H9 (cell line): ENCODE data around the gene PFKL. TPM values are rescaled to one million over a fixed set of nuclear protein-coding genes. Genes with fewer than 3 reads are reported as not detected.

Experiments used
- DNase-seq: peaks from one replicate; pipeline ENCODE4 v3.0.0-alpha.2; 2017
- H2AFZ ChIP-seq: one replicate; pipeline ENCODE4 v1.6.1; 2013; ENCODE audit warnings: mild to moderate bottlenecking, low read length, control low read depth, moderate library complexity
- H2AK5ac ChIP-seq: 2 replicates; pipeline ENCODE4 v1.6.1; 2013; ENCODE audit warnings: low read length, control low read depth, mixed read lengths; ENCODE audit not compliant: insufficient read length
- H2BK120ac ChIP-seq: one replicate; pipeline ENCODE4 v1.6.1; 2013; ENCODE audit warnings: low read depth, mild to moderate bottlenecking, low read length, control low read depth, inconsistent platforms; ENCODE audit not compliant: poor library complexity, severe bottlenecking
- H2BK12ac ChIP-seq: 2 replicates; pipeline ENCODE4 v1.6.1; 2013; ENCODE audit warnings: low read length, control low read depth, mixed read lengths, low read depth; ENCODE audit not compliant: insufficient read length
- H2BK15ac ChIP-seq: 2 replicates; pipeline ENCODE4 v1.6.1; 2013; ENCODE audit warnings: low read depth, low read length, control low read depth
- H2BK20ac ChIP-seq: one replicate; pipeline ENCODE4 v1.6.1; 2013; ENCODE audit warnings: low read depth, mild to moderate bottlenecking, low read length, control low read depth, inconsistent platforms; ENCODE audit not compliant: poor library complexity, severe bottlenecking
- H2BK5ac ChIP-seq: 2 replicates; pipeline ENCODE4 v1.6.1; 2013; ENCODE audit warnings: low read length, control low read depth, mixed read lengths; ENCODE audit not compliant: insufficient read length
- H3K14ac ChIP-seq: 2 replicates; pipeline ENCODE4 v1.6.1; 2013; ENCODE audit warnings: low read length, control low read depth; ENCODE audit not compliant: insufficient read depth
- H3K18ac ChIP-seq: 2 replicates; pipeline ENCODE4 v1.6.1; 2013; ENCODE audit warnings: low read depth, mild to moderate bottlenecking, mixed read lengths, low read length, control low read depth; ENCODE audit not compliant: insufficient read length
- H3K23ac ChIP-seq: 2 replicates; pipeline ENCODE4 v1.6.1; 2013; ENCODE audit warnings: low read length, control low read depth, mixed read lengths, low read depth; ENCODE audit not compliant: insufficient read length
- H3K23me2 ChIP-seq: 2 replicates; pipeline ENCODE4 v1.6.1; 2013; ENCODE audit warnings: low read depth, mild to moderate bottlenecking, mixed read lengths, low read length, control low read depth; ENCODE audit not compliant: insufficient read length, poor library complexity, severe bottlenecking
- H3K27ac ChIP-seq: 2 replicates; pipeline ENCODE4 v1.5.1; 2013; ENCODE audit warnings: low read length, control low read depth, mixed read lengths, low read depth; ENCODE audit not compliant: insufficient read length
- H3K27me3 ChIP-seq: 2 replicates; pipeline ENCODE4 v1.6.1; 2013; ENCODE audit warnings: low read length, control low read depth, inconsistent platforms; ENCODE audit not compliant: insufficient read depth
- H3K4ac ChIP-seq: 2 replicates; pipeline ENCODE4 v1.6.1; 2013; ENCODE audit warnings: low read depth, mild to moderate bottlenecking, control low read depth, inconsistent platforms, low read length, moderate library complexity
- H3K4me1 ChIP-seq: 2 replicates; pipeline ENCODE4 v1.6.1; 2013; ENCODE audit warnings: low read length, control low read depth, inconsistent platforms; ENCODE audit not compliant: insufficient read depth
- H3K4me2 ChIP-seq: 2 replicates; pipeline ENCODE4 v1.6.1; 2013; ENCODE audit warnings: low read length, control low read depth, mixed read lengths; ENCODE audit not compliant: insufficient read length, insufficient read depth
- H3K56ac ChIP-seq: 2 replicates; pipeline ENCODE4 v1.6.1; 2013; ENCODE audit warnings: low read depth, mild to moderate bottlenecking, mixed read lengths, low read length, control low read depth; ENCODE audit not compliant: insufficient read length
- H3K79me1 ChIP-seq: 2 replicates; pipeline ENCODE4 v1.6.1; 2013; ENCODE audit warnings: low read depth, mild to moderate bottlenecking, moderate library complexity, low read length, control low read depth, inconsistent platforms; ENCODE audit not compliant: insufficient read depth, poor library complexity, severe bottlenecking
- H3K79me2 ChIP-seq: 2 replicates; pipeline ENCODE4 v1.6.1; 2013; ENCODE audit warnings: low read length, control low read depth, inconsistent platforms; ENCODE audit not compliant: insufficient read depth
- H3K9ac ChIP-seq: 2 replicates; pipeline ENCODE4 v1.6.1; 2013; ENCODE audit warnings: low read length, control low read depth, mixed read lengths; ENCODE audit not compliant: insufficient read length; ENCODE audit errors: extremely low read depth
- H3K9me3 ChIP-seq: one replicate; pipeline ENCODE4 v1.6.1; 2013; ENCODE audit warnings: low read depth, low read length, inconsistent platforms; ENCODE audit not compliant: control insufficient read depth
- H3T11ph ChIP-seq: one replicate; pipeline ENCODE4 v1.6.1; 2013; ENCODE audit warnings: mild to moderate bottlenecking, low read length, control low read depth, inconsistent platforms
- H4K20me1 ChIP-seq: one replicate; pipeline ENCODE4 v1.6.1; 2013; ENCODE audit not compliant: control insufficient read depth, insufficient read length, insufficient read depth
- H4K5ac ChIP-seq: 2 replicates; pipeline ENCODE4 v1.6.1; 2013; ENCODE audit warnings: low read depth, mild to moderate bottlenecking, mixed read lengths, low read length, control low read depth; ENCODE audit not compliant: insufficient read length
- H4K8ac ChIP-seq: replicated peaks from 2 replicates; pipeline ENCODE4 v1.6.1; 2013; ENCODE audit warnings: low read length, control low read depth, mixed read lengths, low read depth; ENCODE audit not compliant: insufficient read length
- H4K91ac ChIP-seq: 2 replicates; pipeline ENCODE4 v1.6.1; 2013; ENCODE audit warnings: low read depth, mild to moderate bottlenecking, moderate library complexity, mixed read lengths, low read length, control low read depth; ENCODE audit not compliant: insufficient read length
- H3K27ac Mint-ChIP-seq, 3 experiments: 2 replicates in 2 of 3; 3 replicates in 1 of 3; pipeline ENCODE4 v1.8.0; 2020 to 2021; ENCODE audit warnings: mixed read lengths in 3 of 3, mild to moderate bottlenecking in 1 of 3, moderate library complexity in 1 of 3
- H3K27me3 Mint-ChIP-seq: 2 replicates; pipeline ENCODE4 v1.8.0; 2021; ENCODE audit warnings: low read depth, mild to moderate bottlenecking, moderate library complexity, mixed read lengths
- H3K36me3 Mint-ChIP-seq, 3 experiments: 2 replicates in 2 of 3; 3 replicates in 1 of 3; pipeline ENCODE4 v1.8.0; 2020 to 2021; ENCODE audit warnings: low read depth in 3 of 3, mixed read lengths in 3 of 3; ENCODE audit not compliant: insufficient read depth in 1 of 3
- H3K4me1 Mint-ChIP-seq, 2 experiments: 2 replicates each; pipeline ENCODE4 v1.8.0; 2020; ENCODE audit warnings: mixed read lengths in 2 of 2
- H3K4me3 Mint-ChIP-seq, 2 experiments: 2 replicates in 1 of 2; 3 replicates in 1 of 2; pipeline ENCODE4 v1.8.0; 2020 to 2021; ENCODE audit warnings: mild to moderate bottlenecking in 2 of 2, mixed read lengths in 2 of 2, moderate library complexity in 1 of 2
- H3K9me3 Mint-ChIP-seq, 2 experiments: 2 replicates in 1 of 2; 3 replicates in 1 of 2; pipeline ENCODE4 v1.8.0; 2020; ENCODE audit warnings: mild to moderate bottlenecking in 2 of 2, mixed read lengths in 2 of 2, moderate library complexity in 1 of 2
- CTCF ChIP-seq: fragments of 200-600 bp; sonication (generic); conservative IDR thresholded peaks from 3 replicates; pipeline ENCODE4 v1.8.0; 2021; ENCODE audit warnings: antibody characterized with exemption, mild to moderate bottlenecking
- WGBS: extraction: QIAGEN DNeasy Blood & Tissue Kit; methylation state at CpG from one replicate; pipeline ENCODE4 v1.1.7; 2013; ENCODE audit warnings: missing lambda C conversion rate, low lambda C conversion rate, mixed read lengths; ENCODE audit not compliant: insufficient read length; ENCODE audit errors: extremely low coverage; 5-methylcytosine and 5-hydroxymethylcytosine counted together
- total RNA-seq: library from RNA; stranded (reverse); gene quantifications from 2 replicates; pipeline ENCODE4 v1.2.1, GENCODE V29; 2021

Gene PFKL
- total RNA-seq, 1 experiment from 2014 or later: 107 TPM

- Histone ChIP-seq H4K91ac (no peak overlapping the region), H2BK12ac (no peak overlapping the region), H3K79me2 (no peaks in the 10 kb centered on the region), H3K4me1 (no peaks in the 10 kb centered on the region), H3K79me1 (no peaks in the 10 kb centered on the region), H3K9ac (no peak overlapping the region), H4K8ac (no peak overlapping the region), H2BK5ac (no peak overlapping the region), H3K9me3 (no peaks in the 10 kb centered on the region), H3K14ac (no peak overlapping the region), H2BK20ac (no peak overlapping the region), H3K18ac (no peak overlapping the region), H4K5ac (no peak overlapping the region), H3T11ph (no peak overlapping the region), H3K4ac (no peak overlapping the region), H3K4me2 (peak overlapping the region; percentile 58), H3K27me3 (peaks cover 4% of the 10 kb centered on the region; the same call in 1 of the 2 replicates), H3K23ac (no peak overlapping the region), H3K27ac (no peak overlapping the region), H2BK120ac (no peak overlapping the region), H3K23me2 (peaks cover 3% of the 10 kb centered on the region), H2BK15ac (no peak overlapping the region), H4K20me1 (no peaks in the 10 kb centered on the region), H2AFZ (no peak overlapping the region), H2AK5ac (no peak overlapping the region), H3K56ac (no peak overlapping the region)
- no CpG with 5 or more reads among the region's 35 CpGs for WGBS
- peak; percentile 76 for DNase-seq
- H3K27ac Mint-ChIP-seq: no peak overlapping the region
- TF ChIP-seq CTCF: 0 out of 3 replicates have a peak, but pooled peaks have one; percentile 14
- peak overlapping the region; percentile 34 to 71 for H3K4me3 Mint-ChIP-seq
- H3K36me3 Mint-ChIP-seq: no peaks in the 10 kb centered on the region
- H3K9me3 Mint-ChIP-seq: peaks cover 8 to 10% of the 10 kb centered on the region in 2 experiments; a peak in 4 of 5 replicates
- peaks cover 50% of the 10 kb centered on the region for H3K27me3 Mint-ChIP-seq
- peaks cover 2 to 9% of the 10 kb centered on the region in 2 experiments; a peak in 2 of 4 replicates for H3K4me1 Mint-ChIP-seq
Measured at GRCh38 chr21:44368711-44369446, 69.0 kb downstream of the PFKL start.
